Pancreas (tissue), 10 donors: ENCODE results near the gene ACYP2. TPM values are rescaled to one million over a fixed set of nuclear protein-coding genes. Genes with fewer than 3 reads are reported as not detected.

ENCODE experiments used
- ATAC-seq, 4 donors: fragments of 200-7000 bp; cut with Tn5 transposase; one replicate each; pipeline versions ENCODE4 v1.8.0 to v1.9.1; 2020; ENCODE audit warnings: mild to moderate bottlenecking in 4 of 4, moderate library complexity in 4 of 4
- DNase-seq, 6 donors: peaks; one replicate each; pipeline ENCODE4 v3.0.0-alpha.2; 2020
- FAIRE-seq: peaks from 2 replicates; lab custom pipeline; 2012; peaks lifted over from hg19 to GRCh38; lab: Jason Lieb, UNC
- H3K27ac ChIP-seq, 4 donors: fragments of 200-600 bp; sonication (generic); 1 replicate in 3 of 4; 2 replicates in 1 of 4; pipeline versions ENCODE4 v1.5.0 to v1.8.0; 2020
- H3K27me3 ChIP-seq, 4 donors: fragments of 200-600 bp; one replicate each; pipeline ENCODE4 v1.8.0; 2021
- H3K36me3 ChIP-seq, 3 donors: fragments of 200-600 bp; sonication (generic) in 1 of 3; one replicate each; pipeline versions ENCODE4 v1.5.0 to v1.8.0; 2020 to 2021
- H3K4me1 ChIP-seq, 3 donors: fragments of 200-600 bp; one replicate each; pipeline ENCODE4 v1.8.0; 2021
- H3K4me3 ChIP-seq, 4 donors: fragments of 200-600 bp; sonication (generic) in 2 of 4; one replicate each; pipeline versions ENCODE4 v1.5.0 to v1.8.0; 2020 to 2021
- H3K9me3 ChIP-seq, 4 donors: fragments of 200-600 bp; one replicate each; pipeline ENCODE4 v1.8.0; 2021
- CTCF ChIP-seq, 4 donors: fragments of 200-600 bp; sonication (generic) in 3 of 4; IDR thresholded peaks; one replicate each; pipeline versions ENCODE4 v1.5.0 to v1.8.0; 2021; ENCODE audit warnings: antibody characterized with exemption in 4 of 4
- WGBS, 2 donors: extraction: QIAGEN DNeasy Blood & Tissue Kit; methylation state at CpG; one replicate each; pipeline ENCODE4 v1.1.7; 2013; 5-methylcytosine and 5-hydroxymethylcytosine counted together
- intact Hi-C, 3 donors: fragments of 100-400 bp; cut with DNase I; formaldehyde crosslinking; loops; one replicate each; pipeline versions ENCODE4 v1.11.1 to v1.14.2; 2022
- polyA plus RNA-seq, 2 donors: library from polyadenylated mRNA; stranded (reverse); fragments of 200-250 nt; gene quantifications; one replicate each; pipeline ENCODE4 v1.2.3, GENCODE V29; 2013
- total RNA-seq, 6 donors: library from RNA; stranded (reverse); fragmentation: NEBNext Ultra II Directional in 4 of 6; extraction: Animal tissue kit (Norgen Biotek cat#: 25700) in 4 of 6; gene quantifications; one replicate each; pipeline versions ENCODE4 v1.2.1 to v1.2.4, GENCODE V29; 2021 to 2023
- donor health status: healthy with polysubstance abuse.
- donor health status: DM: no; HTN: no; CAD: no; lungs with moderate emphysema.
- donor health status: DM: no; HTN: no; CAD: no.
- donor health status: control.
- donor health status: control.
- donor health status: Bipolar disorder and iron deficiency.
- donor health status: DM: yes; HTN: yes; CAD: no.
- donor health status: DM: no; HTN: no; CAD: no.
- donor health status: DM: no; HTN: no; CAD: no.
- donor health status: DM: yes; HTN: yes; CAD: no.

ACYP2 gene
- total and polyA plus RNA-seq, 8 donors = 8.0 to 18.0 (median 10.4) TPM

GRCh38 chr2:54267577-54267976 is 152.2 kb downstream of the ACYP2 start:
- H3K9me3 ChIP-seq = no peaks in the 10 kb centered on the region
- no peak overlapping the region for H3K27ac ChIP-seq
- H3K27me3 ChIP-seq = no peaks in the 10 kb centered on the region
- DNase-seq (no peak), FAIRE-seq (no peak), ATAC-seq (no peak)
- no peaks in the 10 kb centered on the region for H3K4me1 ChIP-seq
- intact Hi-C loops = no loop called here
- WGBS, 2 donors = 75 to 76% methylated on average over 1 of the region's 1 CpG
- TF ChIP-seq CTCF (IDR thresholded peaks at IDR 0.05) = no peak
- H3K36me3 ChIP-seq = no peaks in the 10 kb centered on the region
- no peak overlapping the region for H3K4me3 ChIP-seq

DNA sequence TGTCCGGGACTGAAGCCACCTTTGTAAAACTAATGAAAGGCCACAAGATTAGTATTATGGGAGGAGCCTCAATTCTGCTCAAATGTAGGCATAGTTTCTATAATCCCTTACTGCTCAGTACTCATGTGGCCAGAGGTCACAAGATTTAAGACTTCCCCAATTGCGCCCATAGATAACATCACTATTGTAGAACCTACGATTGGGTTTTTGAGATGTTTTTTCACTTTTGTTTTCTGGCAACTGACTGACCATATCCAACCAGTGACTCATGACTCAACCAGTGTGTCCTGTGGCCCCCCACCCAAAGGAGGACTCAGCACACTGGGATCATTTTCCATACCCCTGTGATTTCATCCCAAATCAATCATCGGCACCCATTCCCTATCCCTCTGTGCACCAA is 155.8 kb downstream of the ACYP2 start:
- no peak overlapping the region for H3K4me3 ChIP-seq
- no peaks in the 10 kb centered on the region for H3K36me3 ChIP-seq
- intact Hi-C loops = no loop called here
- ATAC-seq (no peak), DNase-seq (no peak), FAIRE-seq (no peak)
- H3K9me3 ChIP-seq = no peaks in the 10 kb centered on the region
- TF ChIP-seq CTCF (IDR thresholded peaks at IDR 0.05) = no peak
- no peaks in the 10 kb centered on the region for H3K27me3 ChIP-seq
- H3K4me1 ChIP-seq = no peaks in the 10 kb centered on the region
- WGBS, 2 donors = 94 to 96% methylated on average over 4 of the region's 4 CpGs
- no peak overlapping the region for H3K27ac ChIP-seq

DNA sequence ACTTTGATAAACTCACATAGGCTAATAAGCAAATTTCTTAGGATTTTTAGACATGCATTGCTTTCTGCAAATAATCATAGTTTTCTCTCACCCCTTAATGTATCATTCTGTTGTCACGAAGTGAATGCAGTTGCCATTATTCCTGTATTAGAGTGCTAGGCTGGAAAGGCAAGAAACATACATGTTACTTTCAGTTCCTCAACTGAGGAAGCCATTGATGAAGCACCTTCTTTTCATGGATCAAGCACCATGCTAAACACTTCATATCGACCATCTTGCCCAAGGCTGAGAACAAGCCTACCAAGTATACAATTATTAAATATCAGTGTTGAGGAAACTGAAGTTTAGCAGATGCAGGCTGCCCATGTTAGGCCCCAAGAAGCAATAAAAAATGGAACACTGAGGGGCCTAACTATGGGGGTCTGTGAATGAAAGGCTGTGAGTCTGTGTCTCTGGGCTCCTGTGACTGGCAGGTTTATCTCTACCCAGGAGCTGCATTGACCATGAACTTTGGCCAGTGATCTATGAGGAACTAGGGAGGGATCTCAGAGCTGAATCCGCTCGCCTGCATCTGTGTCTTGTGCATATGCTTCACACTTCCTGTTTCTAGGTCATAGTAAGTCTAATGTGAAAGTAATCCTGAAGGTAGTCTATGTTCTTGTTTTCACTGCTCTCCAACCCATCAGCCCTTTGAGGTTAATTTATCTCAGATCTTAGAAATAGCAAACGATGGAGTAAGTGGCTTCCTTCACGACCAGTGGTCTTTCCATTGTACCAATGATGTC is 156.6 kb downstream of the ACYP2 start:
- no peak overlapping the region for H3K27ac ChIP-seq
- intact Hi-C loops = no loop called here
- no peaks in the 10 kb centered on the region for H3K9me3 ChIP-seq
- no peak for TF ChIP-seq CTCF (IDR thresholded peaks at IDR 0.05)
- no peaks in the 10 kb centered on the region for H3K4me1 ChIP-seq
- no peak for FAIRE-seq
- H3K36me3 ChIP-seq = no peaks in the 10 kb centered on the region
- no peak for ATAC-seq
- no peak for DNase-seq
- WGBS, 2 donors = 93 to 96% methylated on average over 6 of the region's 6 CpGs
- H3K4me3 ChIP-seq = no peak overlapping the region
- H3K27me3 ChIP-seq = no peaks in the 10 kb centered on the region

DNA sequence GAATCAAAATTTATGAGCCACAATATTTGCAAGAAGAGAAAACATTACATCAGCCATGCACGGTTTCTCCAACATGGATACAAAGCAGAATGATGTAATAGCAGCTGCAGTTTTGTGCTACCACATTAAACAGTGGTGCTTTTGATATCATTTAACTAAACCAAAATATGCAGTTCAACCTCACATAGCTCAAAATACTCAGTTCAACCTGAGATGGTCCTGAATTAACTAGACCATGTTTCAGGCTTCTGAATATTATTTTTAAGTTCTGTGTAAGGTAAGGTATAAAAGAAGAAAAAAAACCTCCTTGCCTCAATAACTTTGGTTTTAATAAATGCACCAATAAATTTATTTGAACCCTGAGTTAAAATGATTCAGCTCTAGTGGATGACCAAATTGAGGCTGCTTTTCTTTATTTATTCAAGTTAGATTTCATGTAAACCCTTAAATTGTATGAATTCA is 159.4 kb downstream of the ACYP2 start:
- Histone ChIP-seq H3K9me3 (no peaks in the 10 kb centered on the region), H3K36me3 (no peaks in the 10 kb centered on the region), H3K27me3 (no peaks in the 10 kb centered on the region), H3K4me1 (no peaks in the 10 kb centered on the region), H3K27ac (no peak overlapping the region), H3K4me3 (no peak overlapping the region)
- TF ChIP-seq CTCF (IDR thresholded peaks at IDR 0.05) = no peak
- intact Hi-C loops = no loop called here
- no peak for ATAC-seq
- 76 to 84% methylated on average over 1 of the region's 1 CpG for WGBS, 2 donors
- FAIRE-seq = no peak
- DNase-seq = no peak

DNA sequence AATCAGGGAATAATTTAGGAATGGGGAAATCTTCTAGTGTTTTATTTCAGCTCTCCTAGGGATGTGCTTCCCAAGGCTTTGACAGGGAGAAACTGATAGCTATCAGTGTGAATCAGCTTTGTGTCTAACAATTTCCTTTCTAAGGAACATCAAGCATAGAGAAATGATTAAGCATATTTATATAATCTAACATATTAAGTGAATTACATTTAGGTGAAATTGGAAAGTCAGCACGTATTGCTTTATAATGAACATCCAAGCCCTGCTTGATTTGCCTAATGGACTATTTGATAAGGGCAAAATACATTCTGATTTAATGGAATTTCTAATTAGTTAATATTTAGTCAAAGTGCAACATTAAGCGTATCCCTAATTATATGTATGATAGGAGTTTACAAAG is 160.1 kb downstream of the ACYP2 start:
- no peaks in the 10 kb centered on the region for H3K27me3 ChIP-seq
- no peaks in the 10 kb centered on the region for H3K9me3 ChIP-seq
- WGBS, 2 donors = 68 to 73% methylated on average over 2 of the region's 2 CpGs
- intact Hi-C loops = no loop called here
- DNase-seq (no peak), FAIRE-seq (no peak), ATAC-seq (no peak)
- no peak overlapping the region for H3K4me3 ChIP-seq
- no peaks in the 10 kb centered on the region for H3K4me1 ChIP-seq
- no peak for TF ChIP-seq CTCF (IDR thresholded peaks at IDR 0.05)
- no peak overlapping the region for H3K27ac ChIP-seq
- no peaks in the 10 kb centered on the region for H3K36me3 ChIP-seq
